NCI-H2196 treated with DMSO at 0.1 percent for 48 hours (cell line): ENCODE data around the gene ZIC4.

Experiments
- DNase-seq: peaks from one replicate; lab custom pipeline; 2025; ENCODE audit not compliant: unreplicated experiment; lab: John Stamatoyannopoulos, UW

Gene ZIC4

DNA sequence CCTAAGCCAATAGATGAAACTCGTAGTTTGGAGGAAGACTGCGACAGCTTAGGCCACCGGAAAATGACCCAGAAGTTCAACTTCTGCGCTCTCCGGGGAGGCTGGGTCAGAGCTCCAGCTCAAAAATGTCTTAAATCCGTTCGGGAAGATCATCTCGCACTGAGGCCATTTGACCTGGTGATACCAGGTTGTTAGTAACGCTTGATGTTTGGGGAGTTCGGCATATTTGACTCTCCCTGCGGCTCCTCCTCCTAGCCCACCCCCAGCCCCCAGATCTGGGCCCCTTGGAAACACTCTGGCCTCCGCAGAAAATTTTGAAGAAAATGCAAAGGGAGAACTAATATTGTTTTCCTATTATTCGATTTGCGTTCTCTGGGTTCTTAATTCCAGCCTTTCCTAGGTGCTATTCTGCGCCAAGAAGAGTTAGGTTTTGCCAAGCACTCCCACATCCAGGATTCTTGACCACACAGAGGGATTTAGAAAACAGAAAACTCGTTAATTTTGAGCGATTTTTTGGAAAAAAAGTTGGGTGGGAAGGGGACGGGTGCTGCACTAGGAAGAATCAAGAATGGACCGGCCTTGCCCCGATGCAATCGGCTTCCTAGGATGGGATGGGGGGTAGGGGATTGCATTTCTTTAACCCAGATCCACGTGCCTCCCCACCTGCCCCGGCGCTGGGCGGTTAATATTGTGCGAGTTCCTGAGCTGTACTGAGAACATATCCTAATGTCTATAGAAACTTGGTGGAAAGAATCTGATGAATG is 50.0 kb downstream of the ZIC4 start:
- DNase-seq, result no peak

GRCh38 chr3:147355753-147356090 is 50.6 kb downstream of the ZIC4 start:
- DNase-seq, result no peak

- DNase-seq, result no peak
Measured at GRCh38 chr3:147355084-147355752, 51.1 kb downstream of the ZIC4 start.

- DNase-seq, result no peak
Measured at GRCh38 chr3:147354623-147355022, 51.7 kb downstream of the ZIC4 start.

DNA sequence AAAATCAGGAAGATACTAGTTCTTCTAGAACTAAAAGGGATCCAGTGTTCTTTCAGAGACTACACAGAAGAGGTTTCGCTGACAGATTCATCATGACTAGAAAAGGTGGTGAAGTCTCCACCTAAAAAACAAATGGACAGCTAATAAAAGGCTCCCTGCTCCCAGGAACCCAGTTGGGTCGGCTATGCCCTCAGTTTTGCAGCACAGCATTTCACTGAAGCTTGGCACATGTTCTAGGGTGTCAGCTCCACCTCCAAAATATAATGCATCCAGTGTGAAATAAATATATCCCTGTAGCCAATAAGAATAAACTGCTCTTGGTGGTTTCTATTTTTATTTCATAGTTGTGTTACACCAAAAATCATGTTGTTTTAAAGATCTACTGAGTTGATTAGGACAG is 55.0 kb downstream of the ZIC4 start:
- no peak for DNase-seq

DNA sequence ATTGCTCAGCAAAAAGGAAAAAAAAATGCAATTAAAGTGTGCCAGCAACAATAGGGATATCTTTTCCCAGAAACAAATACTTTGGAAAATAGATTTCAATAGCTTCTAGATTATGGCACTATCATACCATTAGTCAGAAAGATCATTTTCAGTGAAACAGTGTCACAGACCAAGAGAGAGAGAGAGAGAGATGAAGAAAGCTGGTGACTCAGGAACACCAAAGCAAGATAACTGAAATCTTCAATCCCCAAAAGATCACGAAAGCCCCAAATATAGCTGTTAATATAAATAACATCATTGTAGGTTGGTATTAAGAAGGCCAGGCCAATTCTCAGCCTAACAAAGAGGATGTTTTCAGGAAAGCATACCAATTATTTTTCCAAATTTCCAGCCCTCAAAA is 57.4 kb downstream of the ZIC4 start:
- no peak for DNase-seq

DNA sequence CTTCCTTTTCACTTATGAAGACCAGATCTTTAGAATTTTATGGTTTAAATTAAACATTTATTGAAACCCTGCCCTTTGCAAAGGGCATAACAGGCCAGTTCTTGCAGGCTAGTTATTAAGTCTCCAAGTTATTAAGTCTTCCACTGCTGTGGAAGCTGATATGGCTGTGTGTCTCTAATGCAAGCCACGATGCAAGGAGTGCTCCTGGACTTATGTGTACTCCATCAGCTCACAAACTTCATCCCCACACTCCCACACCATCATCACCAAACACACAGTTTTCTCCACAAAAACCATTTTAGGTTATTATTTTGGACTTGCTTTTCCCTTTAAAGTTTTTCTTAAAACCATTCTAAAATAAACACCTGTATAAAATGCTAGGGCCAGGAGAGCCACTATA is 62.4 kb downstream of the ZIC4 start:
- no peak for DNase-seq

- no peak for DNase-seq
Measured at GRCh38 chr3:147341727-147342126, 64.6 kb downstream of the ZIC4 start.

- no peak for DNase-seq
Measured at GRCh38 chr3:147336543-147337278, 69.6 kb downstream of the ZIC4 start.
